Fibroblast of villous mesenchyme (primary cell): Measurements from ENCODE around the gene DEDD. TPM values are rescaled to one million over a fixed set of nuclear protein-coding genes. Genes with fewer than 3 reads are reported as not detected.

Experiments
- DNase-seq: peaks from one replicate; pipeline ENCODE4 v3.0.0-alpha.2; 2010; ENCODE audit warnings: low read depth
- H3K4me3 ChIP-seq: 2 replicates; pipeline ENCODE4 v1.5.1; 2011; ENCODE audit warnings: low read depth, mild to moderate bottlenecking, low read length
- CTCF ChIP-seq: IDR thresholded peaks from 2 replicates; pipeline ENCODE4 v1.5.1; 2012; ENCODE audit warnings: low read depth, mild to moderate bottlenecking, low read length; ENCODE audit not compliant: insufficient read depth
- total RNA-seq: library from RNA; depleted of rRNA; stranded (reverse); fragments of >200 nt; gene quantifications from 2 replicates; pipeline ENCODE4 v1.2.3, GENCODE V29; 2012

DEDD gene
- total RNA-seq, 1 donor, result 27.6 TPM

- no peak for TF ChIP-seq CTCF
- DNase-seq, result no peak
- peak overlapping the region; percentile 93 for H3K4me3 ChIP-seq
Measured at GRCh38 chr1:161158316-161159010, 26.0 kb upstream of the DEDD start.

- no peak for TF ChIP-seq CTCF
- no peak overlapping the region for H3K4me3 ChIP-seq
- DNase-seq, result no peak
Measured at GRCh38 chr1:161157867-161158266, 25.4 kb upstream of the DEDD start.

DNA sequence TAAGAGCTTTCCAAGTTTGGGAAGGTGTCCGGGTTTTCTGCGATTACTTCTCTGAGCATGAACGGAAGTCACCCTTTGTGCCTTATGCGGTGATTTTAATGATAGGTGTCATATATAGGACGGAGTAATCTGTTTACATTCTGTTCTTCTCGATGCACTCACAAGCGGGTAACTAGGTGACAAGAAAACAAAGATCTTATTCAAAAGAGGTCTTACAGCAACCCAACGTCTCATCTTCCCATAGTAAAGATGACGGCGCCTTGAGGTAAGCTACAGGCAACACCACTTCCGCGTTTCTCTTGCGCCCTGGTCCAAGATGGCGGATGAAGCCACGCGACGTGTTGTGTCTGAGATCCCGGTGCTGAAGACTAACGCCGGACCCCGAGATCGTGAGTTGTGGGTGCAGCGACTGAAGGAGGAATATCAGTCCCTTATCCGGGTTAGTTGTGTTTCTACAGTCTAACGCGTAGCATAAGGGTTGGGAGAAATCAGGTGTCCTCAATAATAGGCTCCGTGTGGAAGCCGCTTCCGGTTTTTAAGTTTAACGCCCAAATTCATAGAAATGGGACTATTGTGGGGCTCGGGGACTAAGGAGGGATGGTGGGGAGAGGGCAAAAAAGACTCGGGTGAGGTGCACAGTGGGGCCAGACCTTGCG, 21.3 kb upstream of the DEDD start, which contains the start of gene UFC1:
Gene UFC1 (plus strand): TSS at position 297 of the 656 bp plus-strand sequence. CDS start 20 bp downstream, at position 317.
- no peak for TF ChIP-seq CTCF
- peak within 1 kb of the TSS; percentile 98 for H3K4me3 ChIP-seq
- DNase-seq, result peak; percentile 93

DNA sequence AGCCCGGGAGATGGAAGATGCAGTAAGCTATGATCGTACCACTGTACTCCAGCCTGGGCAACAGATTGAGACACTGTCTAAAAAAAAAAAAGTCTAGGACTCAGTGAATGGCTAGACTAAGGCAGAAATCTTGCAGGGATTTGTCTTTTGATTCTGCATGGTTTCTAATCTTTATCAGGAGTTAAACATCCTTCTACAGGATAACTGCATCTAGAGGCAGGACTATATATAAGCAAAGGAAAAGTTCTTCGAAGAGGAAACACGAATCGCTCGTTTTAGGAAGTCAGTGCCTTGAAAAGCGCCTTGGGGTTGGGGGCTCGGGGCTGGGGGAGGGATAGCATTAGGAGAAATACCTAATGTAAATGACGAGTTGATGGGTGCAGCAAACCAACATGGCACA, 20.7 kb upstream of the DEDD start:
- H3K4me3 ChIP-seq, result peak overlapping the region; percentile 98
- DNase-seq, result no peak
- TF ChIP-seq CTCF, result no peak

- no peak for DNase-seq
- TF ChIP-seq CTCF, result no peak
- H3K4me3 ChIP-seq, result no peak overlapping the region
Measured at GRCh38 chr1:161145832-161146231, 13.4 kb upstream of the DEDD start.

GRCh38 chr1:161140755-161141400, 8.4 kb upstream of the DEDD start:
- no peak for DNase-seq
- H3K4me3 ChIP-seq, result no peak overlapping the region
- TF ChIP-seq CTCF, result no peak
